Liver (tissue), 2 donors: Measurements from ENCODE around the gene EIF2B2.

Experiments used
- TF ChIP-seq, protein P1 (sequence below): fragments of 150-350 bp; IDR thresholded peaks from 2 replicates; pipeline ENCODE4 v1.5.1; 2017; ENCODE audit warnings: improper control_type of control experiment, low read depth, low read length; ENCODE audit not compliant: missing input control
- TF ChIP-seq, protein P2 (sequence below): IDR thresholded peaks from 2 replicates; pipeline ENCODE4 v1.6.1; 2016; ENCODE audit warnings: antibody characterized with exemption
- donor health status: healthy.

DNA sequence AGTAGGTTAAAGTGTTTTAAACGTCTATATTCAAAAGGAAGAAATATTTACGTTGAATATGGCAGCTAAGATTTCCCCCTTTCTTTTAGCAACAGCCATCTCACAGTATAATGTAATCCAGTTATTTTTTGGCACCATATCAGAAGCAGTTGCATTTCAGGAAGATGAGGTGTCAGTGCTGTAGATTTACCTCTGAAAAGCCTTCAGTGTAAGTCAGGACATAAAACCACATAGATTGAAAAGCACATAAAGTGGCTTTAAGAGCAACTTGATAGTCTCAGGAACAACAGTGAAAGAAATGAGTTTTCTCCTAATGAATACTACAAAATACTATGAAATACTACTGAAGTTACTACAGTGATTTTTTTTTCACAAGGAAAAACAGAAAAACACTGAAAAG, 41.6 kb downstream of the EIF2B2 start:
- TF ChIP-seq, protein P1, sequence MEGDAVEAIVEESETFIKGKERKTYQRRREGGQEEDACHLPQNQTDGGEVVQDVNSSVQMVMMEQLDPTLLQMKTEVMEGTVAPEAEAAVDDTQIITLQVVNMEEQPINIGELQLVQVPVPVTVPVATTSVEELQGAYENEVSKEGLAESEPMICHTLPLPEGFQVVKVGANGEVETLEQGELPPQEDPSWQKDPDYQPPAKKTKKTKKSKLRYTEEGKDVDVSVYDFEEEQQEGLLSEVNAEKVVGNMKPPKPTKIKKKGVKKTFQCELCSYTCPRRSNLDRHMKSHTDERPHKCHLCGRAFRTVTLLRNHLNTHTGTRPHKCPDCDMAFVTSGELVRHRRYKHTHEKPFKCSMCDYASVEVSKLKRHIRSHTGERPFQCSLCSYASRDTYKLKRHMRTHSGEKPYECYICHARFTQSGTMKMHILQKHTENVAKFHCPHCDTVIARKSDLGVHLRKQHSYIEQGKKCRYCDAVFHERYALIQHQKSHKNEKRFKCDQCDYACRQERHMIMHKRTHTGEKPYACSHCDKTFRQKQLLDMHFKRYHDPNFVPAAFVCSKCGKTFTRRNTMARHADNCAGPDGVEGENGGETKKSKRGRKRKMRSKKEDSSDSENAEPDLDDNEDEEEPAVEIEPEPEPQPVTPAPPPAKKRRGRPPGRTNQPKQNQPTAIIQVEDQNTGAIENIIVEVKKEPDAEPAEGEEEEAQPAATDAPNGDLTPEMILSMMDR = no peak
- TF ChIP-seq, protein P2, sequence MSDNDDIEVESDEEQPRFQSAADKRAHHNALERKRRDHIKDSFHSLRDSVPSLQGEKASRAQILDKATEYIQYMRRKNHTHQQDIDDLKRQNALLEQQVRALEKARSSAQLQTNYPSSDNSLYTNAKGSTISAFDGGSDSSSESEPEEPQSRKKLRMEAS = no peak
